Measurements from ENCODE around the gene CSHL1. TPM values are rescaled to one million over a fixed set of nuclear protein-coding genes. Genes with fewer than 3 reads are reported as not detected.

CSHL1 gene
- total RNA-seq, 1 donor from 2014 or later: not detected

DNA sequence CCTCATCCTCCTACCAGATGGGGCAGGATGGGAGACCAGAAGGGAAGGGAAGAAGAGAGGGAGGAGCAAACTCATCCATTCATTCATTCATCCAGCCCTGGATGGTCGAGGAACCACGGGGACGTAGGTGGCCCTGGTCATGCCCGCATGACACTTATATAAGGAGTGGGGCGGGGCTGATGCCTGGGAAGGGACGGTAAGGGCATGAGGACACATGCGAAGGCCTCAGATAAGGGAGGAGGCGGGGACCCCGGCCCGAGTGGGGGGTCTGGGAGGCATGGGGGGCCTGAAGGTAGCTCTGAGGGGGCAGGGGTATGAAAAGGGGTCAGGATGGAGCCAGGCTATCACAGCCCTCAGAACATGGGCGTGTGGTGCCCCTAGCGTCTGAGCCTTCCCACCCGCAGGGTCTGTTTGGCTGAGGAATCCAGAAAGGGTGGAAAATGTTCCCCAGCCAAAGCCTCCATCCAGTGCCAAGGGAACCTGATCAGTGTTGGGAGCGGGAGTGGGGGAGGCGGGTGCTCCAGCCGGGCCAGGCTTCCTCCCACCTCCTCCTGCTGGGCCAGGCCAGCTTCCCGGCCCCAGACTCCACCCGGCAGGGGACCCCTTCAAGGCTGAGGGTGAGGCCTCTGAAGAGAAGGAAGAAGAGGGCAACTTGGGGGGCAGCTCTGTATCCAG lies 38.7 kb upstream of the CSHL1 start:
- FAIRE-seq: no peak
- no peak overlapping the region for H2AFZ ChIP-seq (ENCODE audit: low read depth, low read length)
- H3K4me1 Mint-ChIP-seq (ENCODE audit: low read depth, unreplicated experiment): no peaks in the 10 kb centered on the region

DNA sequence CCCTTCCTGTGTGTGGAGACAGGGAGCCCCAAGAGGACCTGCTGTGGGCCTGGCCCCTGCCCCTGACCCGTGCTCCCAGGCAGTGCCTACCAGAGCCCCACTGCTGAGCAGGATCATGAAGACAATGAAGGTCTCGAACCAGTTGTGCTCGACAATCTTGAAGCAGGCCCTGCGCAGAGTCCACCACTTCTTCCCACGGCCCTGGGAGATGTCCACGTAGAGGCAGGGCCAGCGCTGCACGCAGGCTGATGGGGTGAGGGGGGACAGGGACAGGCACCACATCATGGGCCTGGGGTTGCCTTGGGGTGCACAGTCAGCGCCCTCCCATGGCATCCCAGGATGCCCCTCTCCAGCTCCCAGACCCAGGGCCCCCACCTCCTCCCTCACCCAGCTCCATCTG lies 37.5 kb upstream of the CSHL1 start:
- H3K4me1 ChIP-seq (ENCODE audit: insufficient read depth, low read length): no peaks in the 10 kb centered on the region
- H3K27ac ChIP-seq (ENCODE audit: low read depth, low read length): no peak overlapping the region
- no peak overlapping the region for H2AFZ ChIP-seq (ENCODE audit: low read depth, low read length)
- no peak overlapping the region for H3K4me3 Mint-ChIP-seq (ENCODE audit: unreplicated experiment)
- no peak for TF ChIP-seq EZH2 (IDR thresholded peaks at IDR 0.05; ENCODE audit: insufficient read depth, low read length)
- no peaks in the 10 kb centered on the region for H3K27me3 ChIP-seq (ENCODE audit: insufficient read depth, low read length)
- H3K9me3 Mint-ChIP-seq (ENCODE audit: unreplicated experiment): peaks cover 1% of the 10 kb centered on the region
- no peaks in the 10 kb centered on the region for H3K79me2 ChIP-seq (ENCODE audit: insufficient read depth, low read length)
- H3K9ac ChIP-seq (ENCODE audit: low read length): no peak overlapping the region
- H3K4me2 ChIP-seq (ENCODE audit: low read length): no peak overlapping the region
- no peak overlapping the region for H3K27ac Mint-ChIP-seq (ENCODE audit: unreplicated experiment)
- no peaks in the 10 kb centered on the region for H3K36me3 ChIP-seq (ENCODE audit: insufficient read depth, low read length)
- FAIRE-seq (no peak), DNase-seq (ENCODE audit: low read depth) (no peak)
- no peaks in the 10 kb centered on the region for H4K20me1 ChIP-seq (ENCODE audit: insufficient read depth, low read length)
- no peak overlapping the region for H3K4me3 ChIP-seq (ENCODE audit: insufficient read depth, low read depth, low read length)
- no peaks in the 10 kb centered on the region for H3K9me3 ChIP-seq (ENCODE audit: insufficient read depth, low read depth, low read length)
- no peaks in the 10 kb centered on the region for H3K36me3 Mint-ChIP-seq (ENCODE audit: low read depth, unreplicated experiment)
- no peaks in the 10 kb centered on the region for H3K4me1 Mint-ChIP-seq (ENCODE audit: low read depth, unreplicated experiment)
- H3K27me3 Mint-ChIP-seq (ENCODE audit: low read depth, unreplicated experiment): peaks cover 21% of the 10 kb centered on the region

More for the DNA sequence above, 38.7 kb upstream of the CSHL1 start:
- no peak overlapping the region for H3K27ac Mint-ChIP-seq (ENCODE audit: unreplicated experiment)
- no peaks in the 10 kb centered on the region for H3K4me1 ChIP-seq (ENCODE audit: insufficient read depth, low read length)
- H3K4me3 Mint-ChIP-seq (ENCODE audit: unreplicated experiment): no peak overlapping the region
- H3K4me2 ChIP-seq (ENCODE audit: low read length): no peak overlapping the region
- no peaks in the 10 kb centered on the region for H4K20me1 ChIP-seq (ENCODE audit: insufficient read depth, low read length)
- TF ChIP-seq EZH2 (IDR thresholded peaks at IDR 0.05; ENCODE audit: insufficient read depth, low read length): no peak
- TF ChIP-seq, protein P1, sequence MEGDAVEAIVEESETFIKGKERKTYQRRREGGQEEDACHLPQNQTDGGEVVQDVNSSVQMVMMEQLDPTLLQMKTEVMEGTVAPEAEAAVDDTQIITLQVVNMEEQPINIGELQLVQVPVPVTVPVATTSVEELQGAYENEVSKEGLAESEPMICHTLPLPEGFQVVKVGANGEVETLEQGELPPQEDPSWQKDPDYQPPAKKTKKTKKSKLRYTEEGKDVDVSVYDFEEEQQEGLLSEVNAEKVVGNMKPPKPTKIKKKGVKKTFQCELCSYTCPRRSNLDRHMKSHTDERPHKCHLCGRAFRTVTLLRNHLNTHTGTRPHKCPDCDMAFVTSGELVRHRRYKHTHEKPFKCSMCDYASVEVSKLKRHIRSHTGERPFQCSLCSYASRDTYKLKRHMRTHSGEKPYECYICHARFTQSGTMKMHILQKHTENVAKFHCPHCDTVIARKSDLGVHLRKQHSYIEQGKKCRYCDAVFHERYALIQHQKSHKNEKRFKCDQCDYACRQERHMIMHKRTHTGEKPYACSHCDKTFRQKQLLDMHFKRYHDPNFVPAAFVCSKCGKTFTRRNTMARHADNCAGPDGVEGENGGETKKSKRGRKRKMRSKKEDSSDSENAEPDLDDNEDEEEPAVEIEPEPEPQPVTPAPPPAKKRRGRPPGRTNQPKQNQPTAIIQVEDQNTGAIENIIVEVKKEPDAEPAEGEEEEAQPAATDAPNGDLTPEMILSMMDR (IDR thresholded peaks at IDR 0.05; ENCODE audit: insufficient read depth, low read depth, low read length): no peak
- H3K36me3 ChIP-seq (ENCODE audit: insufficient read depth, low read length): no peaks in the 10 kb centered on the region
- no peak overlapping the region for H3K9ac ChIP-seq (ENCODE audit: low read length)
- no peak for DNase-seq (ENCODE audit: low read depth)
- no peaks in the 10 kb centered on the region for H3K79me2 ChIP-seq (ENCODE audit: insufficient read depth, low read length)
- H3K27me3 ChIP-seq (ENCODE audit: insufficient read depth, low read length): peaks cover 3% of the 10 kb centered on the region
- no peaks in the 10 kb centered on the region for H3K9me3 ChIP-seq (ENCODE audit: insufficient read depth, low read depth, low read length)
- peaks cover 29% of the 10 kb centered on the region for H3K27me3 Mint-ChIP-seq (ENCODE audit: low read depth, unreplicated experiment)
- no peaks in the 10 kb centered on the region for H3K36me3 Mint-ChIP-seq (ENCODE audit: low read depth, unreplicated experiment)
- H3K4me3 ChIP-seq (ENCODE audit: insufficient read depth, low read depth, low read length): no peak overlapping the region
- no peaks in the 10 kb centered on the region for H3K9me3 Mint-ChIP-seq (ENCODE audit: unreplicated experiment)
- no peak overlapping the region for H3K27ac ChIP-seq (ENCODE audit: low read depth, low read length)

DNA sequence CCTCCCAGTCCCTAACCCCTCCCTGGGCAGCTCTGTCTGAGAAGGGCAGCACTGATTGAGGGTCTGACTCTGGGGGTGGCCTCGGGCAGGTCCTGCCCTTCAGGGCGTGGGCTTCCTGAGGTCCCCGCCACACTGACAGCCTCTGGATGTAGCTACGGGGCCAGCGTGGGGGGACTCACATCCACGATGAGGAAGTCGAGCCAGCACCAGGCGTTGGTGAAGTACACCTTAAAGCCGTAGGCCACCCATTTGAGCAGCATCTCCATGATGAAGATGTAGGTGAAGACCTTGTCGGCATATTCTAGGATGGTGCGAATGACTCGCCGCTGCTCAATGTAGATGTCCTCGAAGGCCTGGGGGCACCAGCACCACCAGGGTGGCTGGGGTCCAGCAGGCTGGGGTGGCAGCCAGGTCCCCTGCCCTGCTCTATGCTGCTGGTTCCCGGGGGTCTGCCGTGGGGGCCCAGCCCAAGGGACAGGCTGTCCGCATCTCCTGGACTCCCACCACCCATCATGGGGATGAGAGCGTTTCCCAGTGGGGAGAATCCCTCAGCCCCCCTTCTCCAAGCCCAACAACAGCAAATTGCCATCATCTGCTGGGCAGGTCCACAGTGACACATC lies 36.8 kb upstream of the CSHL1 start:
- no peak for FAIRE-seq
- no peak overlapping the region for H3K4me3 Mint-ChIP-seq (ENCODE audit: unreplicated experiment)
- Histone ChIP-seq H4K20me1 (ENCODE audit: insufficient read depth, low read length) (no peaks in the 10 kb centered on the region), H3K36me3 (ENCODE audit: insufficient read depth, low read length) (no peaks in the 10 kb centered on the region), H3K79me2 (ENCODE audit: insufficient read depth, low read length) (no peaks in the 10 kb centered on the region), H3K4me2 (ENCODE audit: low read length) (no peak overlapping the region), H3K9me3 (ENCODE audit: insufficient read depth, low read depth, low read length) (no peaks in the 10 kb centered on the region), H3K9ac (ENCODE audit: low read length) (no peak overlapping the region), H2AFZ (ENCODE audit: low read depth, low read length) (no peak overlapping the region), H3K4me1 (ENCODE audit: insufficient read depth, low read length) (no peaks in the 10 kb centered on the region), H3K27ac (ENCODE audit: low read depth, low read length) (no peak overlapping the region), H3K4me3 (ENCODE audit: insufficient read depth, low read depth, low read length) (no peak overlapping the region), H3K27me3 (ENCODE audit: insufficient read depth, low read length) (no peaks in the 10 kb centered on the region)
- peaks cover 1% of the 10 kb centered on the region for H3K9me3 Mint-ChIP-seq (ENCODE audit: unreplicated experiment)
- no peak for DNase-seq (ENCODE audit: low read depth)
- H3K36me3 Mint-ChIP-seq (ENCODE audit: low read depth, unreplicated experiment): no peaks in the 10 kb centered on the region
- no peak overlapping the region for H3K27ac Mint-ChIP-seq (ENCODE audit: unreplicated experiment)
- TF ChIP-seq, protein P1 (IDR thresholded peaks at IDR 0.05; ENCODE audit: insufficient read depth, low read depth, low read length): no peak
- H3K27me3 Mint-ChIP-seq (ENCODE audit: low read depth, unreplicated experiment): peaks cover 23% of the 10 kb centered on the region
- no peaks in the 10 kb centered on the region for H3K4me1 Mint-ChIP-seq (ENCODE audit: low read depth, unreplicated experiment)
